Measurements from ENCODE around the gene CELF4.
"Not testable (repeated sequence)": the region's sequence is repeated elsewhere in the genome, so short reads cannot be mapped to it uniquely, and the experiment has no call there.

Gene CELF4

GRCh38 chr18:37491526-37491925 lies 74.1 kb downstream of the CELF4 start:
- DNase-seq, result no peak

- DNase-seq, result no peak
These were observed 75.6 kb downstream of the CELF4 start for GRCh38 chr18:37489998-37490397.

- no peak for DNase-seq
These were observed 76.6 kb downstream of the CELF4 start for GRCh38 chr18:37489011-37489410.

- no peak for DNase-seq
These were observed 78.2 kb downstream of the CELF4 start for GRCh38 chr18:37487400-37487867.

- no peak for DNase-seq
These were observed 78.8 kb downstream of the CELF4 start for GRCh38 chr18:37486848-37487247.

- DNase-seq, result peak; percentile 85
These were observed 80.4 kb downstream of the CELF4 start for GRCh38 chr18:37484983-37485834.

- DNase-seq, result no peak
These were observed 81.4 kb downstream of the CELF4 start for GRCh38 chr18:37483984-37484819.

- no peak for DNase-seq
These were observed 82.2 kb downstream of the CELF4 start for GRCh38 chr18:37483221-37483971.

- no peak for DNase-seq
These were observed 83.2 kb downstream of the CELF4 start for GRCh38 chr18:37482433-37482832.

GRCh38 chr18:37482002-37482401 lies 83.6 kb downstream of the CELF4 start:
- DNase-seq, result no peak

- DNase-seq, result no peak
These were observed 84.1 kb downstream of the CELF4 start for GRCh38 chr18:37481491-37481890.

GRCh38 chr18:37481072-37481471 lies 84.5 kb downstream of the CELF4 start:
- DNase-seq, result no peak

GRCh38 chr18:37476611-37477295 lies 88.8 kb downstream of the CELF4 start:
- DNase-seq, result no peak

GRCh38 chr18:37476182-37476581 lies 89.4 kb downstream of the CELF4 start:
- peak; percentile 24 for DNase-seq

- DNase-seq, result no peak
These were observed 92.3 kb downstream of the CELF4 start for GRCh38 chr18:37473195-37473840.

- no peak for DNase-seq
These were observed 94.0 kb downstream of the CELF4 start for GRCh38 chr18:37471637-37472036.

- no peak for DNase-seq
These were observed 94.6 kb downstream of the CELF4 start for GRCh38 chr18:37470986-37471385.

GRCh38 chr18:37467002-37467662 lies 98.5 kb downstream of the CELF4 start:
- no peak for DNase-seq

GRCh38 chr18:37465958-37466357 lies 99.6 kb downstream of the CELF4 start:
- no peak for DNase-seq

- no peak for DNase-seq
These were observed 101.3 kb downstream of the CELF4 start for GRCh38 chr18:37464257-37464656.

- DNase-seq, result not testable (repeated sequence)
These were observed 104.3 kb downstream of the CELF4 start for GRCh38 chr18:37461329-37461728.

Measured in NCI-H510A treated with DMSO at 0.1 percent for 48 hours (cell line).